ENCODE data around the gene CMTM2.

The CMTM2 gene, protein sequence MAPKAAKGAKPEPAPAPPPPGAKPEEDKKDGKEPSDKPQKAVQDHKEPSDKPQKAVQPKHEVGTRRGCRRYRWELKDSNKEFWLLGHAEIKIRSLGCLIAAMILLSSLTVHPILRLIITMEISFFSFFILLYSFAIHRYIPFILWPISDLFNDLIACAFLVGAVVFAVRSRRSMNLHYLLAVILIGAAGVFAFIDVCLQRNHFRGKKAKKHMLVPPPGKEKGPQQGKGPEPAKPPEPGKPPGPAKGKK

DNA sequence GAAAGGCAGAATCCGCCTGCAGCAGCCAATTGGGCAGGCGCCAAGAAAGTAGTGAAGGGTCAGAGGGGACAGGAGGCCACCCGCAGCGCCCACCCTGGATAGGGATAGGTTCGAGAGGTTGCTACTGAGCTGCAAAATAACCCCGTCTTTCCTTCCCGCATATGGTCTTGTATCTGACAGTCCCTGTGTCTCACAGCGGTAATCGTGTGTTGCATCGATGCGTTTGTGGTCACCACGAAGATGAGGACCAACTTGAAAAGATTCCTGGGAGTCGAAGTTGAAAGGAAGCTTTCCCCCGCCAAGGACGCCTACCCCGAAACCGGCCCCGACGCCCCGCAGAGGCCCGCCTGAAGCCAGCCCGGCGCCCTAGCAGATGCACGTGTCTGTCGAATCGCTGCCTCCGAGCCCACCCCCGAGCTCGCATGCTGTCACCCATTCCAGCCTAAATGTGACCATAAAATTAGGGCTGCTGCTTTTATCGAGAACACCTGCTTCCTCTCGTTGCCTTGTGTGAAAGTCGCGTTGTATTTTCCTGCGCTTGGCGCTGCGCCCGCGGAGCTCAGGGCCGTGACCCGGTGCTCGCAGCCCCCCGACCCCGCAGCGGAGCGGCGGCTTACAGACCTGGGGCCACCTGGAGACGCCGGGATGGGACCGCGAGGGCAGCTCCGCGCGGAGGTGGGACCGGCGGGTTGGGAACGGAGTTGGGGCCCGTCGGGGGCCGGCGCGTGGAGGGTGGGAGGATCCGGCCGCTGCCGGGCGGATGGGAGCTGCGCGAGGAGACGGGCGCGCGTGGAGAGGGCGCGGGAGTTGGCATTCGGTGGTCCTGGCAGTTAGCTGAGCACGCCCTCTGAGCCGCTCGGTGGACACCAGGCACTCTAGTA, at the start of gene CMTM2:
TSS of gene CMTM2 (plus strand) at position 813 of the 881 bp plus-strand sequence. CDS start 145 bp downstream, outside the sequence.
- no peak for DNase-seq (ENCODE audit: low spot score)

DNA sequence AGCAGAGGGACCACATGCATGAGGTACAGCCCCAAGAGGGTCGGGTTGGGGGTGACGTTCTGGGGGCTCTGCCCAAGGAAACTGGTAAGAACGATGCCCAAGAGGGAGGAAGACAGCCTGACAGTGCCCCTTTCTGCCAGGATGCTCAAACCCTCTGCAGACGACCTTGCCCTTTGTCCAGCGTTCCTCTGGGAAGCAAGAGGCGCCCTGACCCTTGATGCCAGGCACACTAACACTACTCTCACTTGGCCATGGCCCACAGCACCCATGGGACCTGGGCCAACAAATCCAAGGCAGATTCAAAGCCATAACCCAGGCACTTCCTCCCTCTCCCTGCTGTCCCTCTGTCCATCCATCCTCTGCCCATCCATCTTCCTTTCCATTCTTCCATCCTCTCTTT, 49.8 kb upstream of the CMTM2 start:
- DNase-seq (ENCODE audit: low spot score): no peak

DNA sequence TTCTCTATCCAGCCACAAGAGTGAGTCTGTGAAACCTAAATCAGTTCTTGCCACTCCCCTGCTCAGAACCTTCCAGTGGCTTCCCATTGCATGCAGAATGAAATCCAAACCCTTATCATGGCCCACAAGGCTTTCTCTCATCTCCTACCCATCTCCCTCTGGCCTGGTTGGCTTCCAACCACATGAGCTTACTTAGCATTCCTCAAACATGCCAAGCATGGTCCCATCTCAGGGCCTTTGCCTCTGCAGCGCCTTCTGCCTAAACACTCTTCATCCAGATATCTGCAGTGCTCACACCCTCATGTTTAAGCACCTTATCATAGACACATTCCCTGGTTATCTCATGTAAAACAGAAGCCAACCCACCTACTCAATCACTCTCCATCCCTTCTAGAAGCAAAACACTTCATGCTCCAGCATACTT, 44.9 kb upstream of the CMTM2 start:
- no peak for DNase-seq (ENCODE audit: low spot score)

DNA sequence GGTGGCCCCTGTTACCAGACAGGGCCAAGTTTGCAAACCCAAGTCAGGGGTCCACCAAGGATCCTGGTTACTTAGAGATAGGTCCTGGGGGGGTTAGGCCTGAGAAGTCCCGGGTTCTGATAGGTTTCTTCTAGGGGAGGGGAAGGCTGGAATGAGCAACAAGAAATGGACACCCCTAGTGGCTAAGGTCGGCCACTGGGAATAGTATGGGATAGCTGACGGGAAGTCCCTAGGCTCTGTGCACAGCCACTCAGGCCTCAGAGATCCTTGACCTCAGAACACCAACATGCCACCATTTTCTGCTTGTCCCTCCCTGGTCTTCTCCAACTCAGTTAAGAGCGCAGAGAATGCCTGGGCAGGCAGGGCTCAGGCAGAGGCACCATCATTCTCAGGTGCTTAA, 42.7 kb upstream of the CMTM2 start:
- DNase-seq (ENCODE audit: low spot score): no peak

GRCh38 chr16:66537236-66537635, 42.0 kb upstream of the CMTM2 start:
- DNase-seq (ENCODE audit: low spot score): no peak

- DNase-seq (ENCODE audit: low spot score): no peak
Observed at GRCh38 chr16:66538910-66539309, 40.4 kb upstream of the CMTM2 start.

DNA sequence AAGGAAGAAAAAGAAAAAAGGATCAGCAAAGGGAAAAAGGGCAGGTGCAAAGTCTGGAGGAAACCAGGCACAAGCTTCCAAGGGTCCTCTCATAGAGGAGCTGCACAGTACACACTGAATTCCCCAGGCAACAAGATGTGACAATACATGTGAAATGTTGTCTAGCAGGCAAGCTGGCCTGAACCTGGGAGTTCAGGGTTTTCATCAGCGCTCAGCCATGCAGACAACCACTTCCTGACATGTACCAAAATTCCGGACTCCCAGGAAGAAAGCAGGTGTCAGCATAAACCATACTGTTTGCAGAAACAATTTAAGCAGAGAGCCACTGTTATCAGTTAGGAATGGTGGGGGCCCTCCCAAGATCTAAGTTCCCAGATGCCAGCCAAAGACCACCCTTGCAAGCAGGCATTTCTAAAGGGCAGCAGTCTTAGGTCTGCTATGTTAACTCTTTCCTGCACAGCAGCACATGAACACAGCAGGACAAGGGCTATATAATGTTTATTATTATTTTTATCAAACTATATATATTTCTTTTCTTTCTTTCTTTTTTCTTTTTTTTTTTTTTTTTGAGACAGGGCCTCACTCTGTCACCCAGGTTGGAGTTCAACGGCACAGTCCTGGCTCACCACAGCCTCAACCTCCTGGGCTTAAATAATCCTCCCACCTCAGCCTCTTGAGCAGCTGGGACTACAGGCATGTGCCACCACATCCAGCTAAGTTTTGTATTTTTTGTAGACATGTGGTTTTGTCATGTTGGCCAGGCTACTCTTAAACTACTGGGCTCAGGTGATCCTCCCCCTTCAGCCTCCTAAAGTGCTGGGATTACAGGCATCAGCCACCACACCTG, 39.4 kb upstream of the CMTM2 start:
- DNase-seq (ENCODE audit: low spot score): no peak

DNA sequence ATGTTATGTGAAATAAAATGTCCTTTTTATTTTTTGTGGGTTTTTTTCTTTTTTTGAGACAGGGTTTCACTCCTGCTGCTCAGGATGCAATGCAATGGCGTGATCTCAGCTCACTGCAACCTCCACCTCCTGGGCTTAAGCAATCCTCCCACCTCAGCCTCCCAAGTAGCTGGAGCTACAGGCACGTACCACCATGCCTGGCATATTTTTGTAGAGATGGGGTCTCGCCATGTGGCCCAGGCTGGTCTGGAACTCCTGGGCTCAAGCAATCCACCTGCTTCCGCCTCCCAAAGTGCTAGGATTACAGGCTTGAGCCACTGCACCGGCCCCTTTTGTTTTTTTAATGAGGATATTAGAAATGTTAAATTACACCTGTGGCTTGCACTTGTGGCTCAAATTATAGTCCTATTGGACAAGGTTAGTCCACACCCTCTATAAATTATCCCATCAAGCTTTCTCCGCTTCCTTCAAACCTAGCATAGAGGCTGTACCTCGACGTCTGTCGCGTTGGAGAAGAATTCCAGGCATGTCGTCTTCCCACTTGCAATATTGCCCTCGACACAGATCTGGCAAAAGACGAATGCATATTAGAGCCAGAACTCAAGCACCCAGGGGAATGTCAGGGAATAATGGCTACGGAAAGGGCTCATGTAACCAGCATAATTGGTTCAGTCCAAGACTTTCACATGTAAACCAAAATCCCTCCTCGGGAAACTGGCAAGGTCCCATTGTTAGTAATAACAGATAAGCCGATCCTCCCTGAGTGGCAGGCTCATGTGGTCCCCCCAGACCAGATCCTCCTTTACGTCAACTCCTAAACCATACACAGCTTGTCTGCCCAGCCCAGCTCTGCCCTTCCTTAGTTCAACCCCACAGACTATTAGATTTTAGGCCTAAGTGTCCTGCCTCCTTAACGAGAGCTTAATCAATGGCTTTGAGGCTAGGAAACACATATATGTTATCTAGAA, 37.6 kb upstream of the CMTM2 start:
- DNase-seq (ENCODE audit: low spot score): no peak

- DNase-seq (ENCODE audit: low spot score): no peak
Observed at GRCh38 chr16:66542396-66542795, 36.9 kb upstream of the CMTM2 start.

DNA sequence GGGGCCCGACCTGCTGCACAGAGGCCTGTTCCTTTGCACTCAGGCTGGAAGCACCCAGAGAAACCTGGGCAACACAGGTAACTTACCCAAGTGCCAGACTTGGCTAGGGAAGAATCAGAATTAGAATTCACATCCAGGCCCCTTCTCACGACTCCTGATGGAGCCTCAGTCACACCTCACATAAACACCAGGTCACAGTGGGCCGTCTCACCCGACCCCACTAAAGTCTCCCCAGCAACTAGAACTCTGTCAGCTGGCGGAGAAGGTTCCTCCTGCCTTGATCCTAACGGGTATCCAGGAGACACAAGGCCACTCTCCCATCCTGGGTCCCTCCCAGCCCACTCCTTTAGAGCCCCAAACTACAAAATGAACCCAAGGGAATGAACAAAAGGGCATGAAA, 35.7 kb upstream of the CMTM2 start:
- no peak for DNase-seq (ENCODE audit: low spot score)

DNA sequence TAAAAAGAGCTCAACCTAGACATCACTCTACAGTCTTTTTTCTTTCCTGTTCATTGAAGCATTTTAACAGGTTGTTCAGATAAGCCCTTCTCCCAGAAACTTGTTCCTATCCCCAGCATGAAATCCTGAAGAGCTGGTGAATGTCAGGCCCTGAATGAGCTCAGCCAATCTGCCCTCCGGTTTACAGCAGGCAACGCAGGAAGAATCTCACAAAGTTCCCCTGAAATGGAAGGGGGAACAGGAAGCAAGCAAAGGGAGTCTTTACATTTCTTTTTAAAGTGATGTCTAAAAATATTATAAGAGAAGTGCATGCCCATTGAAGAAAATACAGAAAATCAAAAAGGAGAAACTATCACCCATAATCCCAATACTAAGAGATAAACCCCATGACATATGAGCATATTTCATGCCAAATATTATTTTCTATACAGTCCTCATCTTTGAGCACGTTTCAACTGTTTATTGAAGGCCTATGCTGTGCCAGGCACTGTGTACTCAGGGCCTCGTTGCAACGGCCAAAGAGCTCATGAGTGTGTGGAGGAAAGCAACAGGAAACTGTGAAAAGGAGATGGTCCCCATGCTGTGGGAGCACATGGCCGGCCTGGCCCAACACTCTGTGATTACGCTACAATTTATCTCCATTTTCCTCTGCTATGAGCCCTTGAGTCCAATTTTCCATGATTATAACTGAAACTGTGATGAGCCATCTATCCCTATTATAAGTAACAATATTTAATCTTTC, 35.1 kb upstream of the CMTM2 start:
- no peak for DNase-seq (ENCODE audit: low spot score)

- no peak for DNase-seq (ENCODE audit: low spot score)
Observed at GRCh38 chr16:66547101-66547989, 31.9 kb upstream of the CMTM2 start.

- no peak for DNase-seq (ENCODE audit: low spot score)
Observed at GRCh38 chr16:66548068-66548467, 31.2 kb upstream of the CMTM2 start.

DNA sequence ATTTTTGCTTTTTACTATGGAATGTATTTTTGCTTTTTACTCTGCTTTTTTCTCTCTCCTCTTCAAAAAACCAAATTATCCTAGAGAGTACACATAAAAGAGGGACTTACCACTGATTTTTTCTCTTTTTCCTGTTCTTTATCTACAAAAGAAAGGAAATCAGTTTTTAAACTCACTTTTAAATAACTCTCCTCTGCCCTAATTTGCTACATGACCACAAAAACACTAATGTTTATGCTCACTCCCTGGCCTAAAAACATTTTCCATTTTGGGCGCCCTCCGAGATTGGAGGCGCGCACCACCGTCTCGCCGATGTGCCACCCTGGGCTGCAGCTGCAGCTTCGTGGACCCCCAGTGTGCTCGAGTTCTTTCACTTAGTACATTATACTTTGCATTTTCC, 30.4 kb upstream of the CMTM2 start:
- DNase-seq (ENCODE audit: low spot score): peak; percentile 44

- DNase-seq (ENCODE audit: low spot score): peak; percentile 62
Observed at GRCh38 chr16:66549284-66550131, 29.8 kb upstream of the CMTM2 start, which contains the start of gene TK2. TK2 (minus strand) TSS chr16:66550122; CDS start chr16:66550061, 61 bp downstream.

GRCh38 chr16:66551348-66551759, 27.9 kb upstream of the CMTM2 start:
- peak; percentile 69 for DNase-seq (ENCODE audit: low spot score)

DNA sequence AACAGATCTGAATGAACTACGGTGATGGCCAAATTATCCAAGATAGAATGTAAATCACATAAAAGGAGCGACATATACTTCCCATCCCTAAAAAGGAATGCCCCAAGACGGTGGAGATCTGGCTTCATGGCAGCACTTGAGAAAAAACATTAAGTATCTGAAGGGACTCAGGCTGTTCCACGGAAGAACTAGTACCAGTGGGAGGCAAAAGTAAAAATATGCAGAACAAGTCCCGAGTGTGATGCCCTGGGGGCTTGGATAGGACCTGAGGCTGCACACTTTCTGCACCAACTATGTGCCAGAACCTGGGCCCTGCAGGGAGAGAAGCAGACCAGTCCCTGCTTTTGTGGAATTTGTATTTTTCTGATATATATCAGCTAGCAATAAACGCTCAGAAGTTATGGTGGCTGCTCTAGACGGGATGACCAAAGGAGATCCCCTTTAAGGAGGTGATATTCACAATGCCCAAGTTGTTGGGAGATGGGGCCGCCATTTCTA, 27.4 kb upstream of the CMTM2 start:
- no peak for DNase-seq (ENCODE audit: low spot score)

Measured in germinal center (tissue), 1 donor.